Thymus (tissue), 11 donors: ENCODE measurements around the gene DPT. TPM values are rescaled to one million over a fixed set of nuclear protein-coding genes. Genes with fewer than 3 reads are reported as not detected.

ENCODE experiments used
- DNase-seq, 9 donors: peaks; one replicate each; pipeline ENCODE4 v3.0.0-alpha.2; 2013; ENCODE audit warnings: low spot score in 9 of 9, low read depth in 6 of 9, missing footprints in 1 of 9
- H3K27ac ChIP-seq, 2 donors: one replicate each; pipeline ENCODE4 v1.5.1; 2013; ENCODE audit warnings: control low read depth in 1 of 2, low read depth in 1 of 2, low read length in 1 of 2, mild to moderate bottlenecking in 1 of 2, moderate library complexity in 1 of 2
- H3K27me3 ChIP-seq, 2 donors: one replicate each; pipeline ENCODE4 v1.5.1; 2013; ENCODE audit warnings: low read length in 1 of 2; ENCODE audit not compliant: control insufficient read depth in 2 of 2, insufficient read depth in 1 of 2
- H3K36me3 ChIP-seq, 2 donors: one replicate each; pipeline ENCODE4 v1.5.1; 2013; ENCODE audit warnings: low read length in 1 of 2, mild to moderate bottlenecking in 1 of 2, moderate library complexity in 1 of 2; ENCODE audit not compliant: control insufficient read depth in 2 of 2, insufficient read depth in 2 of 2
- H3K4me1 ChIP-seq, 2 donors: one replicate each; pipeline ENCODE4 v1.5.1; 2013; ENCODE audit warnings: low read length in 2 of 2; ENCODE audit not compliant: control insufficient read depth in 2 of 2, insufficient read depth in 2 of 2
- H3K4me3 ChIP-seq, 2 donors: one replicate each; pipeline ENCODE4 v1.5.1; 2013; ENCODE audit warnings: low read length in 2 of 2, control low read depth in 1 of 2, mild to moderate bottlenecking in 1 of 2
- H3K9me3 ChIP-seq, 2 donors: one replicate each; pipeline ENCODE4 v1.5.1; 2013; ENCODE audit warnings: low read length in 1 of 2, mild to moderate bottlenecking in 1 of 2; ENCODE audit not compliant: control insufficient read depth in 2 of 2, insufficient read depth in 1 of 2
- WGBS: extraction: QIAGEN DNeasy Blood & Tissue Kit; methylation state at CpG from one replicate; pipeline ENCODE4 v1.1.7; 2013; 5-methylcytosine and 5-hydroxymethylcytosine counted together
- polyA plus RNA-seq: library from polyadenylated mRNA; stranded (reverse); fragments of 200-250 nt; gene quantifications from one replicate; pipeline ENCODE4 v1.2.3, GENCODE V29; 2013
- total RNA-seq: library from RNA; stranded (reverse); fragments of 120-200 nt; gene quantifications from one replicate; pipeline ENCODE4 v1.2.4, GENCODE V29; 2013
- donor health status: healthy.

The DPT gene
- total and polyA plus RNA-seq, 2 donors, result 8.9 to 21.5 TPM

- no peak for DNase-seq
- no peaks in the 10 kb centered on the region for H3K4me1 ChIP-seq
- no peak overlapping the region for H3K27ac ChIP-seq
- 96% methylated on average over 5 of the region's 5 CpGs for WGBS
- no peaks in the 10 kb centered on the region for H3K9me3 ChIP-seq
- no peaks in the 10 kb centered on the region for H3K36me3 ChIP-seq
- H3K27me3 ChIP-seq, result no peaks in the 10 kb centered on the region
- H3K4me3 ChIP-seq, result no peak overlapping the region
These were observed 37.6 kb upstream of the DPT start for GRCh38 chr1:168766568-168766967.

GRCh38 chr1:168763031-168763430 lies 34.0 kb upstream of the DPT start:
- Histone ChIP-seq H3K4me3 (no peak overlapping the region), H3K36me3 (no peaks in the 10 kb centered on the region), H3K9me3 (no peaks in the 10 kb centered on the region), H3K27ac (no peak overlapping the region), H3K27me3 (no peaks in the 10 kb centered on the region), H3K4me1 (no peaks in the 10 kb centered on the region)
- no peak for DNase-seq
- WGBS, result 98% methylated on average over 3 of the region's 3 CpGs

GRCh38 chr1:168762473-168762872 lies 33.5 kb upstream of the DPT start:
- no peak for DNase-seq
- H3K9me3 ChIP-seq, result no peaks in the 10 kb centered on the region
- WGBS, result 96% methylated on average over 4 of the region's 4 CpGs
- H3K36me3 ChIP-seq, result no peaks in the 10 kb centered on the region
- no peak overlapping the region for H3K27ac ChIP-seq
- H3K4me3 ChIP-seq, result no peak overlapping the region
- no peaks in the 10 kb centered on the region for H3K4me1 ChIP-seq
- H3K27me3 ChIP-seq, result no peaks in the 10 kb centered on the region

GRCh38 chr1:168760781-168761180 lies 31.8 kb upstream of the DPT start:
- H3K4me1 ChIP-seq, result no peaks in the 10 kb centered on the region
- DNase-seq, result no peak
- H3K27ac ChIP-seq, result no peak overlapping the region
- WGBS, result 97% methylated on average over 4 of the region's 4 CpGs
- H3K4me3 ChIP-seq, result no peak overlapping the region
- no peaks in the 10 kb centered on the region for H3K36me3 ChIP-seq
- H3K9me3 ChIP-seq, result no peaks in the 10 kb centered on the region
- no peaks in the 10 kb centered on the region for H3K27me3 ChIP-seq

- no peak for DNase-seq
- H3K36me3 ChIP-seq, result no peaks in the 10 kb centered on the region
- 98% methylated on average over 2 of the region's 2 CpGs for WGBS
These were observed 31.2 kb upstream of the DPT start for GRCh38 chr1:168760241-168760640.

GRCh38 chr1:168759077-168759476 lies 30.1 kb upstream of the DPT start:
- no peaks in the 10 kb centered on the region for H3K9me3 ChIP-seq
- H3K36me3 ChIP-seq, result no peaks in the 10 kb centered on the region
- H3K4me3 ChIP-seq, result no peak overlapping the region
- H3K4me1 ChIP-seq, result no peaks in the 10 kb centered on the region
- H3K27ac ChIP-seq, result no peak overlapping the region
- no peaks in the 10 kb centered on the region for H3K27me3 ChIP-seq
- WGBS, result 84% methylated on average over 3 of the region's 3 CpGs
- no peak for DNase-seq

More at GRCh38 chr1:168760241-168760640, 31.2 kb upstream of the DPT start:
- no peaks in the 10 kb centered on the region for H3K9me3 ChIP-seq
- H3K27ac ChIP-seq, result no peak overlapping the region
- no peaks in the 10 kb centered on the region for H3K27me3 ChIP-seq
- no peaks in the 10 kb centered on the region for H3K4me1 ChIP-seq
- no peak overlapping the region for H3K4me3 ChIP-seq

- H3K27me3 ChIP-seq, result no peaks in the 10 kb centered on the region
- no peaks in the 10 kb centered on the region for H3K36me3 ChIP-seq
- no peak for DNase-seq
- no peak overlapping the region for H3K4me3 ChIP-seq
- no peak overlapping the region for H3K27ac ChIP-seq
- H3K9me3 ChIP-seq, result no peaks in the 10 kb centered on the region
- 100% methylated on average over 1 of the region's 1 CpG for WGBS
- no peaks in the 10 kb centered on the region for H3K4me1 ChIP-seq
These were observed 29.5 kb upstream of the DPT start for GRCh38 chr1:168758503-168758902.

- H3K27ac ChIP-seq, result no peak overlapping the region
- 83% methylated on average over 5 of the region's 5 CpGs for whole genome bisulfite sequencing
- H3K36me3 ChIP-seq, result no peaks in the 10 kb centered on the region
- no peak overlapping the region for H3K4me3 ChIP-seq
- H3K27me3 ChIP-seq, result no peaks in the 10 kb centered on the region
- DNase-seq, result no peak
- H3K9me3 ChIP-seq, result no peaks in the 10 kb centered on the region
- no peaks in the 10 kb centered on the region for H3K4me1 ChIP-seq
These were observed 26.9 kb upstream of the DPT start for GRCh38 chr1:168755800-168756418.

- no peak for DNase-seq
- 77% methylated on average over 8 of the region's 8 CpGs for WGBS
- H3K4me1 ChIP-seq, result no peaks in the 10 kb centered on the region
- no peak overlapping the region for H3K27ac ChIP-seq
- H3K9me3 ChIP-seq, result no peaks in the 10 kb centered on the region
- no peaks in the 10 kb centered on the region for H3K36me3 ChIP-seq
- H3K4me3 ChIP-seq, result no peak overlapping the region
- no peaks in the 10 kb centered on the region for H3K27me3 ChIP-seq
These were observed 23.3 kb upstream of the DPT start for GRCh38 chr1:168752171-168752832.
